GM18519 (cell line): ENCODE measurements around the gene TEX52.

Experiments
- ATAC-seq: cut with Tn5 transposase; IDR thresholded peaks from one replicate; pipeline ENCODE4 v1.9.1; 2021; ENCODE audit warnings: mild to moderate bottlenecking, moderate library complexity; ENCODE audit not compliant: unreplicated experiment, low FRiP score

Gene TEX52

GRCh38 chr12:2857021-2857431, at the start of gene TEX52:
TEX52 (minus strand) TSS chr12:2857039; CDS start chr12:2857026, 13 bp downstream.
- no peak for ATAC-seq

GRCh38 chr12:2904260-2904659, 47.4 kb upstream of the TEX52 start:
- no peak for ATAC-seq

DNA sequence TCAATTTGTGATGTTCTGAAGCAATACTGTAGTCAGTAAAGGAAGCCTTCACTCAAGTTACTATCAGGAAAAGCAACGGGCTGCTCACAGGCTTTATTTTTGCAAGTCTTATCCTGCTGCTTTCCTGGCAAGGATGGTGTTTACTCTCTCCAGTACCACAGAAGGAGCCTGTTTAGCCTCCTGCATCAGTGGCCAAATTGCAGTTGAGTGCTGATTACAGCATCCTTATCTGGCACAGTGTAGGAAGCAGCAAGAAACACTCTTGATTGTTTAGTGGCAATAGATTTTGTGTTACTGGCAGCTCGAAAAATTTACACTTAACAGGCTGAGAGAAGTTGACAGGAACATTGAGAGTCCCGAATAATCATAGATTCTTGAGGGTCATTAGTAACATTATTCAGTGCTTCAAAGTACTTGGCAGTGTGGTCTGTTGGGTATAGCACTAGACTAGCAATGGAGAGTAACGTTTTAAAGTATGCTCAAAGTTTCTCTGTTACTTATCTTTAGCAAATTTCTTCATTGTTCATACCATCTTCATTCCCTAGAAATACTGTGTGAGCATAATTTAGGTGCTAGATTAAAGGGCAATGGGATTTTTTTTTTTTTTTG, 45.5 kb upstream of the TEX52 start:
- ATAC-seq = no peak

DNA sequence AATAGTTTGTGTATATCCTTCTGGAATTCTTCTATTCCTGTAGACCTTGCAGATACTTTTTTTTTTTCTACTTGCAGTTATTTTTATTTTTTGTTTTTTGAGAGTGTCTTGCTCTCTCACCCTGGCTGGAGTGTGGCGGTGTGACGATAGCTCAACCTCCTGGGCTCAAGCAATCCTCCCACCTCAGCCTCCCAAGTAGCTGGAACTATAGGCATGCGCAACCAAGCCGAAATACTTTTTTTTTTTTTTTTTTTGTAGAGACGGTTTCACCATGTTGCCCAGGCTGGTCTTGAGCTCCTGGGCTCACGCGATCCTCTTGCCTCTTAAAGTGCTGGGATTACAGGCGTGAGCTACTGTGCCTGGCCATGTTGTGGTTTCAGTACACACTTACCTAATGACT, 43.8 kb upstream of the TEX52 start:
- ATAC-seq = no peak

DNA sequence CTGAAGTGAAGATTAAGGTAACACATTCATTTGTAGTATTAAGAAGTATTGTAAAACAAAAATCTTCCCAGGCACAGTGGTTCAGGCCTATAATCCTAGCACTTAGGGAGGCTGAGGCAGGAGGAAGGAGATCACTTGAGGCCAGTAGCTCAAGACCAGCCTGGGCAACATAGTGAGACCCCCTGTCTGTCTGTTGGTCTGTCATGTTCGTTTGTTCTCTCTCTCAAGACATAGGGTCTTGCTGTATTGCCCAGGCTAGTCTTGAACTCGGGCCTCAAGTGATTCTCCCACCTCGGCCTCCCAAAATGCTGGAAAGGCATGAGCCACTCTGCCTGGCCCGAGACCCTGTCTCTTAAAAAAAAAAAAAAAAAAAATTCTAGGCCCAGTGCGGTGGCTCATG, 40.6 kb upstream of the TEX52 start:
- ATAC-seq = no peak

DNA sequence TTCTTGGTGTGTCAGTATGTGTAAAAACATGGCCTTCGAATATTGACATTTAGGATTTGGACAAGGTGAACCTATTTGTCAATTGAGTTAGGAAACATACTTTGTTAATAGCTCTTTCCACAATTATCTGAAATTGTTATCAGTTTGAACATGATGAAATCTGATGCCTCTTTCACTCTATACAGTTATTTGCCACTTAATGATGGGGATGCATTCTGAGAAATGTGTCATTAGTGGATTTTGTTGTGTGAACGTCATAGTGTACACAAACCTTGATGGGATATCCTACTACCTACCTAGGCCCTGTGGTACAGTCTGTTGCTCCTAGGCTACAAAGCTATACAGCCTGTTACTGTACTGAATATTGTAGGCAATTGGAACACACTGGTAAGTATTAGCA, 38.7 kb upstream of the TEX52 start:
- no peak for ATAC-seq

GRCh38 chr12:2895051-2895451, 38.2 kb upstream of the TEX52 start:
- ATAC-seq = no peak

- ATAC-seq = no peak
These were observed 36.2 kb upstream of the TEX52 start for GRCh38 chr12:2893007-2893406.

DNA sequence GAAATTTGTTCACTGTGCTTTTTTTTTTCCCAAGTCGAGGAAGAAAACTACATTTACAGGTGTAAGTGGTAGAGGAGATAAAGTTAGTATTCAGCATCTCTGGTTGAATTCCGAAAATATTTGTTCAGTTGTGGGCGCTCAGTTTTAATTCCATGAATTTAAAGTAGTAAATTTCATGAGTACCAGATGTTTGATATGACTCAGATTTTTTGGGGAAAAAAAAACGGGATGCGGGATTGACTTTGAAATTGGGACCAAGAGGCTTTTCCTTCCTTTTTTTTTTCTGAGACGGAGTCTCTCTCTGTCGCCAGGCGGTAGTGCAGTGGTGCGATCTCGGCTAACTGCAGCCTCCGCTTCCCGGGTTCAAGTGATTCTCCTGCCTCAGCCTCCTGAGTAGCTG, 35.4 kb upstream of the TEX52 start:
- no peak for ATAC-seq

- ATAC-seq = peak; percentile 21
These were observed 34.6 kb upstream of the TEX52 start for GRCh38 chr12:2891240-2892053.

DNA sequence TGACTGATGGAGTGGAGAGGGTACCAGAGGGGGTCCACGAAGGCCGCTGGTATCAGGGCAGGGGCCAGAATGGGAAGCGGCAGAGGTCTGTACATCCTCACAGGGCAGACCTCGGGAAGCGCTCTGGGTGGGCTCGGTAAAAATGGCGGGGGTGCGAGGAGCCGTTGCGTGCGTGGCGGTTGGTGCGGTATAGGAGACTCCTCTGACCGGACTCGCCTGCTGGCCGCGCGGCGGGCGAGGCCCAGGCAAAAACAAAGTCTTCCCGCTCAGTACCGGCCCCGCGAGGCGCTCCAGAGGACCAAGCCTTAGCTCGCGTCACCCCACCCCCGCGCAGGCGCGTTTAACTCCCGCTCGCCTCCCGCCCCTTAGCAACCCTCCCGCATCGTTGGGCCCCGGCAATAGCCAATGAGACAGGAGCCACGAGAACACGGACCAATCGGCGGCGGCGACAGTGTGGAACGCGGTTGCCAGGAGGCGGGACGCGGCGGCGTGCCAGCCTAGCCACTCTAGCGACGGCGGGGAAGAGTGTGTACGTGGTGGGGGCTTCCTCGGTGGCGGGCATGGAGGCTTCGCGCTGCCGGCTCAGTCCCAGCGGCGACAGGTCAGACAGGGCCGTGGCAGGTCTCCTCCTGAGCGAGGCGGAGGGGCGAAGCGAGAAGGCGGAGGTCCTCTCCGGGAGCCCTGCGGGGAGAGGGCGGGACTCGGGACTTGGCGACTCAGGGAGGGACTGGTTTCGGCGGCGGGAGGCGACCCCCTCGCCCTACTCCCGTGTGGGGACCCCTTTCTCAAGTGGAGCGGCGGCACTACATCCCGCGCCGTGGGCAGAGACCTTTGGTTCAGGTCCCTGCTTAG, 33.8 kb upstream of the TEX52 start, which contains the start of gene TULP3:
TSS of gene TULP3 (plus strand) at position 504 of the 852 bp plus-strand sequence. CDS start at position 561, 57 bp downstream.
- ATAC-seq = peak; percentile 86

DNA sequence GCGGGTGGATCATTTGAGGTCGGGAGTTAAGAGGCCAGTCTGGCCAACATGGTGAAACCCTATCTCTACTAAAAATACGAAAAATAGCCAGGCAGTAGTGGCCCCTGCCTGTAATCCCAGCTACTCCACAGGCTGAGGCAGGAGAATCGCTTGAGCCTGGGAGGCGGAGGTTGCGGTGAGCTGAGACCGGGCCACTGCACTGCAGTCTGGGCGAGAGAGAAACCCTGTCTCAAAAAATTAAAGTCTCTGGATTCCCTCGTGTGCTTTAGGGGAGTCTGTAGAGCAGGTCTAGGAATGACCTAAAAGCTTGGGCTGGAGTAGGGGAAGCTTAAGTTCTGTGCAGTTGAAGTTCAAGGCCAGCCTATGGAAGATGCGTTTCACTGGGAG, 33.2 kb upstream of the TEX52 start:
- no peak for ATAC-seq

DNA sequence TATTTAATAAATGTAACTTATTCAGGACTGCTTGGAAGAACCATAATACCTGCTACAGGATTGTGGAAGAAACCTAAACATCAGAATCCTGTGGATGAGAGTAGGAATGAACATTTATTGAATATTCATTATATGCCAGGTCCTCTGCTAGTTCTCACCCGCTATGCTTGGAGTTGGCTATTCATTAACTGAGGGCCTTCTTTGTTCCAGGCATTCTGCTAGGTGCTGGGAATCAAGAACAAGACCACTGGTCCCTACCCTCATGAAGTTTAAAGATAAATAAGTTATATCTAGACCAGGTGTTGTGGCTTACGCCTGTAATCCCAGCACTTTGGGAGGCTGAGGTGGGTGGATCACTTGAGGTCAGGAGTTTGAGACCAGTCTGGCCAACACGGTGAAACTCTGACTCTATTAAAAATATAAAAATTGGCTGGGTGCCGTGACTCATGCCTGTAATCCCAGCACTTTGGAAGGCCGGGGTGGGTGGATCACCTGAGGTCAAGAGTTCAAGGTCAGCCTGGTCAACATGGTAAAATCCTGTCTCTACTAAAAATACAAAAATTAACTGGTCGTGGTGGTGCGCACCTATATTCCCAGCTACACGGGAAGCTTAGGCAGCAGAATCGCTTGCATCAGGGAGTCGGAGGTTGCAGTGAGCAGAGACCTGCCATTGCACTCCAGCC, 30.1 kb upstream of the TEX52 start:
- no peak for ATAC-seq

- no peak for ATAC-seq
These were observed 28.0 kb upstream of the TEX52 start for GRCh38 chr12:2884810-2885209.

DNA sequence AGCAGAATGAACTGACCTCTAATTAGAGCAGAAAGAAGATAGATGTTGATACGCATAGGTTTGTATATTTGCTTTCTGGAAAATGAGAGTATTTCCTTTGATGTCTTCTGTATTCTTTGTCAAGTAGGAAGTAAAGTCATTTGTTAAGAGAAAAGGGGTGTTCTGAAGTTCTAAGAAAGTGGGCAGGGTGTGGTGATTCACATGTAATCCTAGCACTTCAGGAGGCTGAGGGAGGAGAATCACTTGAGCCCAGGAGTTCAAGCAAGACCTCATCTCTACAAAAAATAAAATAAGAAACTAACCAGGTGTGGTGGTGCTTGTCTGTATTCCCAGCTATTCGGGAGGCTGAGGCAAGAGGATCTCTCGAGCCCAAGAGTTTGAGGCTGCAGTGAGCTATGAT, 23.0 kb upstream of the TEX52 start:
- no peak for ATAC-seq

DNA sequence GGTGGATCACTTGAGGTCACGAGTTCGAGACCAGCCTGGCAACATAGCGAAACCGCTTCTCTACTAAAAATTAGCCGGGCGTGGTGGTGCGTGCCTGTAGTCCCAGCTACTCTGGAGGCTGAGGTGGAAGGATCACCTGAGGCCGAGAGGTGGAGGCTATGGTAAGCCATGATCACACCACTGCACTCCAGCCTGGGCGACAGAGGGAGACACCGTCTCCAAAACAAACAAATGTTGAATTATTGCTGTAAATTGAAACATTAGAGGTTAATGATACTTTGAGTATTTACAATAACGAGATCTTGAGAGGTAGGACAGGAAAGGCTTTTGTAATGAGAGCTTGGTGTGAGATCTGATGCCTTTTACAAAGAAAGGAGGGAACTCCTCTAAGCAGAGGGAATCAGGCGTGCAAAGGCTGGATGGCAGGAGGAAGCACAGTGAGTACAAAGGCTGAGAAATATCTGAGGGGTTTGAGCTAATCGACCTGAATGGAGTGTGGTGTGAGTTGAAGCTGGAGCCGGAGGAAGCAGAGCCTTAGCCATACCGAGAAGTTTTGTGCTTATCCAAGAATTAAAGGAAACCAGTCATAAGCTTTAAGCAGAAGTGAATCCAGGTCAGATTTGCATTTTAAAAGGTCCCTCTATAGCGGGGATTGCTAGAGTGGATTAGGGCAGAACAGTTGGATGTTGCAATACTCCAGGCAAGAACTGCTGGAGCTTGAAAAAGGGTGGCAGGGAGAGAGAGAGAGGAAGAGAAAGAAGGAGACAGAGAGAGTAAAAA, 21.3 kb upstream of the TEX52 start:
- no peak for ATAC-seq

- peak; percentile 60 for ATAC-seq
These were observed 20.5 kb upstream of the TEX52 start, which contains the start of the genes FOXM1 and RHNO1 for GRCh38 chr12:2877047-2877952. FOXM1 (minus strand) TSS chr12:2877174; CDS start chr12:2874478, 2,696 bp downstream. RHNO1 (plus strand) TSS chr12:2877223; CDS start chr12:2885367, 8,144 bp downstream.

GRCh38 chr12:2876431-2877046, 19.7 kb upstream of the TEX52 start:
- peak; percentile 2 for ATAC-seq
